HL-60 (cell line): ENCODE data around the gene PITPNM3.

ENCODE experiments used
- DNase-seq, 2 experiments: peaks; one replicate each; pipeline ENCODE4 v3.0.0-alpha.2; 2010 to 2020; ENCODE audit warnings: low read depth in 1 of 2, low spot score in 1 of 2
- H3K27ac ChIP-seq: fragments of 250-450 bp; sonication (Bioruptor Pico); replicated peaks from 2 replicates; pipeline ENCODE4 v1.5.1; 2020; ENCODE audit warnings: mild to moderate bottlenecking, moderate library complexity
- H3K27me3 ChIP-seq: fragments of 250-450 bp; sonication (Bioruptor Pico); 2 replicates; pipeline ENCODE4 v1.5.1; 2021; ENCODE audit warnings: mild to moderate bottlenecking, moderate library complexity; ENCODE audit not compliant: insufficient read depth, poor library complexity, severe bottlenecking
- H3K4me3 ChIP-seq: replicated peaks from 2 replicates; pipeline ENCODE4 v1.5.1; 2011; ENCODE audit warnings: mild to moderate bottlenecking, control low read depth, low read length; ENCODE audit not compliant: insufficient read depth
- GABPA ChIP-seq: IDR thresholded peaks from 2 replicates; pipeline ENCODE4 v1.6.1; 2012; ENCODE audit warnings: low read depth
- POLR2AphosphoS5 ChIP-seq: IDR thresholded peaks from 2 replicates; pipeline ENCODE4 v1.6.1; 2012; ENCODE audit warnings: low read depth
- SPI1 ChIP-seq: IDR thresholded peaks from 2 replicates; pipeline ENCODE4 v1.6.1; 2012; ENCODE audit warnings: low read depth, mild to moderate bottlenecking, borderline replicate concordance
- TF ChIP-seq, protein P1 (sequence below): IDR thresholded peaks from one replicate; pipeline ENCODE4 v1.5.1; 2011; ENCODE audit warnings: low read length, control low read depth, inconsistent platforms; ENCODE audit not compliant: insufficient read depth
- TF ChIP-seq, protein P2 (sequence below): IDR thresholded peaks from 2 replicates; pipeline ENCODE4 v1.6.1; 2012; ENCODE audit warnings: low read depth; ENCODE audit not compliant: insufficient replicate concordance

PITPNM3 gene

DNA sequence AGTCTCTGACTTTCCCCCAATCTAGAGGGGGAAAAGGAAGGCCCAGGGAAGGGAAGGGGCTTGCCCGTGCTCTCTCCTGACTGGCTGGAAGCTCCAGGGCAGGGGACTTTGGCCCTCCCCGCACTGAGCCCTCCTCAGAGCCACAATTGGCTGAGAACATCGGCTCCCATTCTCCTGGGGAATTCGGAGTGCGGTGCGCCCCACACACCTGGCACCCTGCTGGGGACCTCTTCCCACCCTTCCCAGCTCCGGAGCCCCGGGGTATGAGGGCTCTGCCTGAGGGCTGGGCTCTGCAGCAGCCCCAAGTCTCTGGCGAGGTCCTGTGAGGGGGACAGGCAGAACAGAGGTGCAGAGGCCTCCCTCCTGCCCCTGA lies 76.1 kb downstream of the PITPNM3 start:
- no peak overlapping the region for H3K27ac ChIP-seq

DNA sequence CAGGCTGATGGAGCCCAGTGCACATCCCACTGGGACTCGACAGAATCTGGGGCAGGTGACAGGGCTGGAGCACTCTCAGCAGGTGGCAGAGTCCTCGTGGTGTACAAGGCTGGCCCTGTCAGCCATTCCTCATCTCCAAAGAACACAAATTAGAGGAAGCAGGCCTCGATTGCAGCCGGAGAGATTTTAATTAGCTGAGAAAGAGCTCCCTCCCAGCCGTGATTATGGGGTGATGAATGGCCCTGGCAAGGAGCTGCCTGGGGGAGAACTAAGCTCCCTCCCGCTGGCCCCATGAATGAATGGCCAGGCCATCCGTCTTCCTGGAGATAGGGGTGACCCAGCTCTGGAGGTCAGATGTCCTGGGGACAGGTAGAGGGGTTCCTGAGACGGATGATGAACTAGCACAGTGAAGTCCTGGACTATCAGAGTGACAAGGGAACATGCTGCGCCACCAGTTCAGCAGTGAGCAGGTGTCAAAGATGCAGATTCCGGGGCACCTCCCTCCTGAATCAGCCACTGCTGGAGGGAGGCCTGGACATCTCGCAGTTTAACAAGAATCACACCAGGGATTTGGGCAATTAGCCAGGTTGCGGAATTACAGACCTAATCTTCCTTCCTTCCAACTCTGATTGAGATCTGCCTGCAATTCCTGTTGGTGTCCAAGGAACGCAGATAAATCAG lies 76.6 kb downstream of the PITPNM3 start:
- H3K27me3 ChIP-seq = no peaks in the 10 kb centered on the region
- no peak overlapping the region for H3K27ac ChIP-seq
- no peak overlapping the region for H3K4me3 ChIP-seq
- DNase-seq = no peak
- TF ChIP-seq, protein P1, sequence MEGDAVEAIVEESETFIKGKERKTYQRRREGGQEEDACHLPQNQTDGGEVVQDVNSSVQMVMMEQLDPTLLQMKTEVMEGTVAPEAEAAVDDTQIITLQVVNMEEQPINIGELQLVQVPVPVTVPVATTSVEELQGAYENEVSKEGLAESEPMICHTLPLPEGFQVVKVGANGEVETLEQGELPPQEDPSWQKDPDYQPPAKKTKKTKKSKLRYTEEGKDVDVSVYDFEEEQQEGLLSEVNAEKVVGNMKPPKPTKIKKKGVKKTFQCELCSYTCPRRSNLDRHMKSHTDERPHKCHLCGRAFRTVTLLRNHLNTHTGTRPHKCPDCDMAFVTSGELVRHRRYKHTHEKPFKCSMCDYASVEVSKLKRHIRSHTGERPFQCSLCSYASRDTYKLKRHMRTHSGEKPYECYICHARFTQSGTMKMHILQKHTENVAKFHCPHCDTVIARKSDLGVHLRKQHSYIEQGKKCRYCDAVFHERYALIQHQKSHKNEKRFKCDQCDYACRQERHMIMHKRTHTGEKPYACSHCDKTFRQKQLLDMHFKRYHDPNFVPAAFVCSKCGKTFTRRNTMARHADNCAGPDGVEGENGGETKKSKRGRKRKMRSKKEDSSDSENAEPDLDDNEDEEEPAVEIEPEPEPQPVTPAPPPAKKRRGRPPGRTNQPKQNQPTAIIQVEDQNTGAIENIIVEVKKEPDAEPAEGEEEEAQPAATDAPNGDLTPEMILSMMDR = no peak
- TF ChIP-seq, protein P2, sequence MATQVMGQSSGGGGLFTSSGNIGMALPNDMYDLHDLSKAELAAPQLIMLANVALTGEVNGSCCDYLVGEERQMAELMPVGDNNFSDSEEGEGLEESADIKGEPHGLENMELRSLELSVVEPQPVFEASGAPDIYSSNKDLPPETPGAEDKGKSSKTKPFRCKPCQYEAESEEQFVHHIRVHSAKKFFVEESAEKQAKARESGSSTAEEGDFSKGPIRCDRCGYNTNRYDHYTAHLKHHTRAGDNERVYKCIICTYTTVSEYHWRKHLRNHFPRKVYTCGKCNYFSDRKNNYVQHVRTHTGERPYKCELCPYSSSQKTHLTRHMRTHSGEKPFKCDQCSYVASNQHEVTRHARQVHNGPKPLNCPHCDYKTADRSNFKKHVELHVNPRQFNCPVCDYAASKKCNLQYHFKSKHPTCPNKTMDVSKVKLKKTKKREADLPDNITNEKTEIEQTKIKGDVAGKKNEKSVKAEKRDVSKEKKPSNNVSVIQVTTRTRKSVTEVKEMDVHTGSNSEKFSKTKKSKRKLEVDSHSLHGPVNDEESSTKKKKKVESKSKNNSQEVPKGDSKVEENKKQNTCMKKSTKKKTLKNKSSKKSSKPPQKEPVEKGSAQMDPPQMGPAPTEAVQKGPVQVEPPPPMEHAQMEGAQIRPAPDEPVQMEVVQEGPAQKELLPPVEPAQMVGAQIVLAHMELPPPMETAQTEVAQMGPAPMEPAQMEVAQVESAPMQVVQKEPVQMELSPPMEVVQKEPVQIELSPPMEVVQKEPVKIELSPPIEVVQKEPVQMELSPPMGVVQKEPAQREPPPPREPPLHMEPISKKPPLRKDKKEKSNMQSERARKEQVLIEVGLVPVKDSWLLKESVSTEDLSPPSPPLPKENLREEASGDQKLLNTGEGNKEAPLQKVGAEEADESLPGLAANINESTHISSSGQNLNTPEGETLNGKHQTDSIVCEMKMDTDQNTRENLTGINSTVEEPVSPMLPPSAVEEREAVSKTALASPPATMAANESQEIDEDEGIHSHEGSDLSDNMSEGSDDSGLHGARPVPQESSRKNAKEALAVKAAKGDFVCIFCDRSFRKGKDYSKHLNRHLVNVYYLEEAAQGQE = no peak
- no peak for TF ChIP-seq POLR2AphosphoS5
- no peak for TF ChIP-seq GABPA
- TF ChIP-seq SPI1 = no peak

More for the DNA sequence above, 76.1 kb downstream of the PITPNM3 start:
- no peaks in the 10 kb centered on the region for H3K27me3 ChIP-seq
- no peak for DNase-seq
- TF ChIP-seq, protein P1 = no peak
- no peak for TF ChIP-seq SPI1
- no peak for TF ChIP-seq POLR2AphosphoS5
- no peak for TF ChIP-seq GABPA
- TF ChIP-seq, protein P2 = no peak
- H3K4me3 ChIP-seq = no peak overlapping the region

DNA sequence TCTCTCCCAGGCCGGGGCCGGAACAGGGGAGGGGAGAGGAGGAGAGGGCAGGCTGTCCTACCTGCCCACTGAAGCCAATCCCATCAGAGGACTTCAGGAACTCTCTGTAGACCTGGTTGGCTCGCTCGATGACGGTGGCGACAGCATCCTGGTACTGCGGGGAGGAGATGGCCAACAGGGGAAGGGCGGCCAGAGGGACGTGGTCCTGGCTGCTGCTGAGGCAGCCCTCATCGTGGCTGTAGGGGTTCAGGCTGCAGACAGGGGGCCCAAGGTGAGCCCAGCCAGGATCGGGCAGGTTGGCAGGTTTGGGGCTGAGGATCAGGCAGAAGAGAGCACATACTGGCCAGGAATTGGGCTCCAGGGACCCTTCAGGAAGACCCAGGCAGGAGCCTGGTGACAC lies 77.9 kb downstream of the PITPNM3 start:
- no peak overlapping the region for H3K27ac ChIP-seq
- no peak for TF ChIP-seq POLR2AphosphoS5
- TF ChIP-seq, protein P1 = no peak
- TF ChIP-seq, protein P2 = no peak
- H3K27me3 ChIP-seq = no peaks in the 10 kb centered on the region
- no peak overlapping the region for H3K4me3 ChIP-seq
- DNase-seq = no peak
